Amygdala (tissue), 56 donors: ENCODE measurements around the gene REV3L.
"Not testable (repeated sequence)": the region's sequence is repeated elsewhere in the genome, so short reads cannot be mapped to it uniquely, and the experiment has no call there.

Experiments used
- DNase-seq, 56 donors: peaks; one replicate each; lab custom pipeline; 2025; lab: John Stamatoyannopoulos, UW

The REV3L gene

GRCh38 chr6:111326563-111326962, 156.5 kb downstream of the REV3L start:
- DNase-seq = no peak

DNA sequence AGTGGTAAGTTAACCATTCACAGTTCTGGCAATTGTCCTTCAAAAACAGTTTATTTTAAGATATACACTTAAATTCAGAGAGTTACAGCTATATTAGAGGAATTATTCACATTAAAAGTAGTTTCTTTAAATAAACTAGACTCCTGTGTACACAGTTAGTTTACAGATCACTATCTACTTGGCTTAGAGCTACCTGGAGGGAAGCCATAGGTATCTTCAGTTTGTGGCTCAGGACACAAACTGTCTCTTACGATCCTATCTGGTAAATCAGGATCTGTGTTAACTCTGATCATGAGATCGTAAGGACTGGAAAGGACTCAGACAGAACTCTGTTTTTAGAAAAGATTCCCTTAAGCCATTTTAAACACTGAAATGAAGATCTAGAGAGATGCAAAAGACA, 160.9 kb downstream of the REV3L start:
- DNase-seq = no peak

DNA sequence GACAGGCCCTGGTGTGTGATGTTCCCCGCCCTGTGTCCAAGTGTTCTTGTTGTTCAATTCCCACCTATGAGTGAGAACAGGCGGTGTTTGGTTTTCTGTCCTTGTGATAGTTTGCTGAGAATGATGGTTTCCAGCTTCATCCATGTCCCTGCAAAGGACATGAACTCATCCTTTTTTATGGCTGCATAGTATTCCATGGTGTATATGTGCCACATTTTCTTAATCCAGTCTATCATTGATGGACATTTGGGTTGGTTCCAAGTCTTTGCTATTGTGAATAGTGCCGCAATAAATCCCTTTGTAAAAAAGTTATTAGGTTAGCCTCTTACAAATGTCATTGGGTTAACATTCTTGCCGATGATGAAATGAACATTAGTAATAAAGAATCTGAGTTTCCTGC, 175.1 kb downstream of the REV3L start:
- not testable (repeated sequence) for DNase-seq

GRCh38 chr6:111307275-111307858, 175.7 kb downstream of the REV3L start:
- no peak for DNase-seq

- no peak for DNase-seq
These were observed 176.7 kb downstream of the REV3L start for GRCh38 chr6:111306104-111306888.

- no peak for DNase-seq
These were observed 181.1 kb downstream of the REV3L start for GRCh38 chr6:111301946-111302345.

DNA sequence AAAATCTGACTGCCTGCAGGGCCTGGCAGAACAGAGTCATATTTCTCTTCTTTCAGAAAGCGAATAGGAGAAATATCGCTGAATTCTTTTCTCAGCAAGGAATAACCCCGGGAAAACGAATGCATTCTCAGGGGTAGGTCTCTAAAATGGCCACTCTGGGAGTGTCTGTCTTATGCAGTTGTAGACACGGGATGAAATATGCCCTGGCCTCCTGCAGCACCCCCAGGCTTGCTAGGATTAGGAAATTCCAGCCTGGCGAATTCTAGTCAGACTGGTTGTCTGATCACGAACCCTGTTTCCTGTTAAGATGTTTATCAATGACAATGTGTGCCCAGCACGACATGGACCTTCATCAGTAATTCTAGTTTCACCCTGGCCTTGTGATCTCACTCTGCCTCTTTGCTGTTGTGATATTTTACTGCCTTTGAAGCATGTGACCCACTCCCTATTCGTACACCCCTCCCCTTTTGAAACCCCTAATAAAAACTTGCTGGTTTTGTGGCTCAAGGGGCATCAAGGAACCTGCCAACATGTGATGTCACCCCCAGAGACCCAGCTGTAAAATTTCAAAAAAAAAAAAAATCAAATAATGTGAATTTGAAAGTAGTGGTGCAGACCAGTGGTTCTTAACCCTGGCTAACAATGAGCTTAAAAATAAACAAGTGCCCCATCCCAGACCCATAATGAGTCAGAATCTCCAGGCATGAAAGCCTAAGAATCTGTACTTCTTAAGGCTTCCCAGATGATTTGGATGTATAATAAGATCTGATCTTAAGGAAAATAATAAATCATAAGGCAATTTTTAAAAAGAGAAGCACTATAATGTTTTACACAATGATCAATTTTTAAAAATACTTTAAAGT, 181.8 kb downstream of the REV3L start:
- DNase-seq = not testable (repeated sequence)

DNA sequence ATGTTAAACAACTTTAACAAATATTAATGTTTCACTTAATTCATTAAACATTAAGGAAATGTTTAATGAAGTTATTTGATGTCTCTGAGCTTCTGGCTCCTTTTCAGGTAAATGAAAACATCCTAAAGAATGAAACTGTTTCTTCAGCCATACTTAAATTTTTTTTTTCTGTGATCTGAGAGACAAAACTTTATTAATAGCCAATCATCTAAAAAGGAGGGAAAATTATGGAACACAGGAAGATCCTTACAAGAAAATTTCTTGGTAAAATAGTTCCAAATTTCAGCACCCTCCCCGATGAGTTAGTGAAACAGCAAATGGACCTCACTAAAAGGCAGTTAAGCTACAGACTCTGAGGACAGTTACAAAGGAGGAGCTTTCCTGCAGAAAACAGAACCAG, 185.2 kb downstream of the REV3L start:
- no peak for DNase-seq

- DNase-seq = no peak
These were observed 188.5 kb downstream of the REV3L start for GRCh38 chr6:111294374-111294967.

GRCh38 chr6:111291336-111292259, 191.4 kb downstream of the REV3L start:
- DNase-seq = peak in 4 of 56 donors; percentile 1 to 7 (median 4)

- not testable (repeated sequence) for DNase-seq
These were observed 192.2 kb downstream of the REV3L start for GRCh38 chr6:111290689-111291335.

DNA sequence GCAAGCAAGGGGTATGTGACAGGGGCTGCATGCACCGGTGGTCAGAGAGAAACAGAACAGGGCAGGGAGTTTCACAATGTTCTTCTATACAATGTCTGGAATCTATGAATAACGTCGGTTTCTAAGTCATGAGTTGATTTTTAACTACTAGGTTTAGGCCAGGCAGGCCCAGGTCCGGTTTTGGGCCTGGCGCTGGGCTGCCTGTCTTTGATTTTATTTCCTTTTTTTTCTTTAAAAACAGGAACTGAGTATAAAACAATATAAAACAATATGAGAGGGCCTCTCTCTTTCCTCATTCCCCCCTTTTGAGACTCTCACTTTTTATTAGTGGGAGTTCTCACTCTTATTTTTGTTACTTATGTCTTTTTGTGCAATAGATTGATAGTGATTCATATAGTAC, 198.7 kb downstream of the REV3L start:
- not testable (repeated sequence) for DNase-seq

- DNase-seq = no peak
These were observed 199.3 kb downstream of the REV3L start for GRCh38 chr6:111283707-111284106.

GRCh38 chr6:111282515-111282914, 200.5 kb downstream of the REV3L start:
- DNase-seq = no peak

DNA sequence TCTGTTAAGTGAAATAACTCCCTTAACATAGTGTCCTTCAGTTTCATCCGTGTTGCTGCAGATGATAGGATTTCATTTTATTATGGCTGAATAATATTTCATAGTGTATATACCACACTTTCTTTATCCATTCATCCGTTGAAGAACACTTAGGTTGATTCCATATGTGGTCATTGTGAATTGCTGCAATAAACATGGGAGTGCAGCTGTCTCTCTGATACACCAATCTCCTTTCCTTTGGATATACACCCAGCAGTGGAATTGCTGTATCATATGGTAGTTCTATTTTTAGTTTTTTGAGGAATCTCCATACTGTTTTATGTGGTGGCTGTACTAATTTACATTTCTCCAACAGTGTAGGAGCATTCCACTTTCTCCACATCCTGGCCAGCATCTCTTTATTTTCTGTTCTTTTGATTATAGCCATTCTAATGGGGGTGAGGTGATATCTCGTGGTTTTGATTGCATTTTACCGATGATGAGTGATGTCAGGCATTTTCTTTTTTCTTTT, 202.5 kb downstream of the REV3L start:
- no peak for DNase-seq

GRCh38 chr6:111278731-111279130, 204.3 kb downstream of the REV3L start:
- no peak for DNase-seq

GRCh38 chr6:111277819-111278218, 205.2 kb downstream of the REV3L start:
- DNase-seq = no peak

DNA sequence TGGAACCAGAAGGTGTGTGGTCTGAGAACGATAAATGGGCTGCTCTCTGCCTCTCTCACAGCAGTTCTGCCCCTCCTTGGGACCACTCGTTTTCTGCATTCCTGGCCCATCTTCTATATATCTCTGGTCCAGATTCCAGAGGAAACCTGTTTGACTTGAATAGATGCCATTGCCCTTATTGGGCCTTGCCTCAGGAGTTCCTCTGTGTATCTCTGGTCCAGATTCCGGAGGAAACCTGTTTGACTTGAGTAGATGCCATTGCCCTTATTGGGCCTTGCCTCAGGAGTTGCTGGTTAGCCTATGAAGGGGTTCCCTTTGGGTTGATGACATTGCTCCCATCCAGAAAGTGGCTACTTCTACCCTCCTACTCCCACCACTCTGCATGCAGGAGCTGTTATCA, 206.3 kb downstream of the REV3L start:
- DNase-seq = no peak

- DNase-seq = no peak
These were observed 206.7 kb downstream of the REV3L start for GRCh38 chr6:111276335-111276734.
